HK-2 (cell line): ENCODE data around the gene MIOX.

Experiments
- DNase-seq: peaks from one replicate; pipeline ENCODE4 v3.0.0-alpha.2; 2018; ENCODE audit not compliant: unreplicated experiment

MIOX gene

DNA sequence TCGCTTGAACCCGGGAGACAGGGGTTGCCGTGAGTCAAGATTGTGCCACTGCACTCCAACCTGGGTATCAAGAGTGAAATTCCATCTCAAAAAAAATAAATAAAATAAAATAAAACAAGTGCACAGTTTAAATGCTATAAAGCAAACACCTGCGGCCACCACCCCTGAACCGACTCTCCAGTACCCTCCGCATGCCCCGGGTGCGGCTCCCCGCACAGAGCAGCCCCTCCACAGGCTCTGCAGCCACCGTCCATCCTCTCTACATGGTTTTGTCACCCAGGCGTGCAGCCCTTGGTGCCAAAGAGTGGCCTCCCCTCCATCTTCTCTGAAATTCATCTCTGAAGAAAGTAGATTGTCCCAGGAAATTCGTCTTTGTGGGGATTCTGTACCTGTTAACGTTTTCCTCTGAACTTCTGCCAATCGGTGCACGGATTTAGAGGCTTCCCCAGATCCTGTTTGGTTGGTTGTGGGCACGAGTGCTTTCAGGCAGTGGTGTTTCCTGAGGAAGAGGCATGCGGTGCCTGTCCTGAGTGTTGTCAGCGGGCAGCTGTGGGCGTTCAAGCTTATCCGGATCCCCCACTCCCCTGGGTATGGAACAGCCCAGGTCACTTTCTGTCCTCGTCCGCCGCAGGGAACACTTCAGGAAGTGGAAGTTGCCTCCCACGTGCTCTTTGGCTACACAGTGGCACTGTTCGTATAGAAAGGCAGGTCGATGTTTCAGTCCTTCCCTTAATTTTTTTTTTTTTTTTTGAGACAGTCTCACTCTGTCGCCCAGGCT, 4.1 kb downstream of the MIOX start:
- DNase-seq, result no peak

DNA sequence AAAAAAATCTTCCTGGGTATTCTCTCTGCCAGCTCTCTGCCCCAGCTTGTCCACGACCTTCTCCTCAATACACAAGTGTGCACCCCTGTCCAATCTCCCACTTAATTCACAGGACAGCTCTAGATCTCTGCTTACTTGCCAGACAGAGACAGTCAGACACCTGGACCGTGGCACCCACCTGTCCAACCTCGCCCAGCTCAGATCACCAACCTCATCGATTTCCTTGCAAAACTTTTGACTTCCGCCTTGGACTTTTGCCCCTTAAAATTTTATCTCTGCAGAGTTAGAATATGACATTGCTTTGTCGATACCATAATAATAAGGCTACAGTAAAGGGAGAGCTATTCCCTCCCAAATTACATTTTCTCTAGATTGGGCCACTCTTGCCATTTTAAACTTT, 10.4 kb downstream of the MIOX start:
- no peak for DNase-seq

DNA sequence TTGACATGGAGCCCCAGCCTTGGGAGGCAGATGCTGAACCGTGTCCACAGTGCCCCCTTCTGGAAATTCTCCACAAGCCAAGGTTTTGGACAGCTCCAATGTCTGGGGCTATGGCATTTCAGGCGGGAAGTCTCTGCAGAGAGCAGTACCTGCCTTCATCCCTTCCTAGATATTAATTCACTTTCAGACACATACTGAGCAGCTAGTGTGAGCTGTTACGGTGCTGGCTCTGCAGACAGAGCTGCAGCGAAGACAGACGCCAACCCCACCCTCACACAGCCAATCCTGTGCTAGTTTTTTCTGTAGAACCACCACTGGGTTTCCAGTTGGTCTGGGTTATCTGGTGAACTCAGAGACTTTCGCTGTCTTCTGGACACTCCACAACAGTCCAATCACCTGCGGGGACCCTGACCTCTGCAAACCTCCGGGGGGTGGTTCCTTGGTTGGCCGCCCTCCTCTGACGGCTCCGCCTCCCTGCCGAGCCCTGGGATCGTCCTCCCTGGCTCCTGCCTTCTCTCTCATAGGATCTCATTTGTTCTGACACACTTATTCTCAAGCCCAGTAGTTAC, 11.7 kb downstream of the MIOX start:
- peak; percentile 72 for DNase-seq

- DNase-seq, result no peak
Measured at GRCh38 chr22:50500452-50500851, 13.8 kb downstream of the MIOX start.

DNA sequence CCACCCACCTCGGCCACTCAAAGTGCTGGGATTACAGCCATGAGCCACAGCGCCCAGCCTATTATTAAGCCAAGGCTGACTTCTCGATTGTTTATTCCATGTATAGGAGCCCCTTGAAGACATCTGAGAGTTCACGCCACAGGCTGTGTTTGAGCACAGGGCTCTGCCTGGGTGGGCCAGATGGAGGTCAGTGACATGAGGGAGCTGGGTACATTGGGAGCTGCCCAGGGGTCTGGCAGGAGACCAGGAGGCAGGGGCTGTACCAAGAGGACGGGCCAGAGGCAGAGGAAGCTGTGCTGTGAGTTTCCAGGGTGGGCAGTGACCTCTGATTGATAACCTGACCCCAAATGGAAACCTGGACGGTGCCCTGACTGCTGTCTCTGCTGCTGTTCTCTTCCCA, 15.4 kb downstream of the MIOX start:
- DNase-seq, result no peak

DNA sequence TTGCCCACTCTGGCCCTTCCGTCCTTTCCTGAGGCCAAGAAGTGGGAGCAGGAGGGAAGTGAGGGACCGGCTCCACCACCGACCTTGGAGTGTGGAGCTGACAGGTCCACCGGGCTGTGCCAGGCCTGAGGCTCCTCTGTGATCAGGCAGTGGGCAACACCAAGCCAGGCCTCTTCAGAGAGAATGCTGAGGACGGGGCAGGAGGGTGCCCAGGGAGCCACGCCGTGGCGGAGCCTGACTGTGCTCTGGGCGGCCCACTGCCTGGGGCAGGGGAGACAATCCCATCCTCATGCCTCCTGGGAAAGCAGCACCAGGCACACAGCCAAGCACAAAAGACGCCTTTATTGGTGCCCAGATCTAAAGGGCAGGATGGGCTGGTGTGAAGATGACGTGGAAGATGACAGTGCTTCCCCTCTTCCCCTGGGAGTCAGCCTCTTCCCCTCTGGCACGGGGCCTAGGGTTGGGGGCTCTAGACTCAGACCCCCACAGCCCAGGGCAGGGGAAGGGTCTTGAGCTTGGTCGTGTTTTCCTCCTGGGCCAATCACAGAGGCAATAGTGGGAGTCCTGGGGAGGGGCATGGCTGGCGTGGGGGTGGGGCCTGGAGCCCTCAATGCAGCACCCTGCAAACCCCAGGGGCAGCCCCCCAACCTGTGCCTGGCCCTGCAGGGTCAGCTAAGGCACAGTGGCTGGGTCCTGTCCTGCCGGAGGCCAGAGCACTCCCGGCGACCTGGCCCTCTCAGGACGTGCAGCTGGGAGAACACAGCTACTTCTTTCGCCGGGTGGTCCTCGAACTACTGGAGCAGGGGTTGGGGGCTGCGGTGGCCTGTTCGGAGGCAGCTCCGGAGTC, 16.2 kb downstream of the MIOX start:
- DNase-seq, result no peak

DNA sequence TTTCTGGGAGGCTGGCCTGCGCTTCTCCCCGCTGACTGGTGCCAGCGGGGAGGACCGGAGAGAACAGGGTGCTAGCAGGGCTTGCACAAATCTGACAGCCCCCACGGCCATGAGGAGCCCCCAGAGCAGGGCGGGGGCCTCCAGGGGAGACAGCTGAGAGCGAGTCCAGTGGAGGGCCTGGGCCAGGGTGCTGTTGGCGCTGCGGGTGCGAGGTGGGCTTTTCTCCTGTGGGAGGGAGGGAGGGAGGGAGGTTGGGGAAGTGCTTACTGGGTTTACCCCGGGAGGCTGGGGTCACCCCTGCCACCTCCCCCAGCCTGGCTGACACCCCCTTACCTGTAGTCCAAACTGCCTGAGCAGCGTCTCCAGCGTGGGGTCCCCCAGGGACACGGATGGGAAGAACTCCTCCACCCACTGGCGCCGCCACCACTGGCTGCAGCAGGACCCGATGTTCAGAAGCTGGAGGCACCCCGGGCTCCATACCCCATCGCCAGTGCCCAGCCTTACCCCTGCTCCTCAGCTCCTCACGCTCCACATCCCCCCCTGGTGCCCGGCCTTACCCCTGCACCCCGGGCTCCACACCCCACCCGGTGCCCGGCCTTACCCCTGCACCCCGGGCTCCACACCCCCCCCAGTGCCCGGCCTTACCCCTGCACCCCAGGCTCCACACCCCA, 17.0 kb downstream of the MIOX start:
- DNase-seq, result no peak

GRCh38 chr22:50504369-50505211, 17.9 kb downstream of the MIOX start:
- DNase-seq, result no peak

- DNase-seq, result no peak
Measured at GRCh38 chr22:50505276-50505775, 18.7 kb downstream of the MIOX start.

GRCh38 chr22:50505776-50506610, 19.3 kb downstream of the MIOX start:
- DNase-seq, result no peak

DNA sequence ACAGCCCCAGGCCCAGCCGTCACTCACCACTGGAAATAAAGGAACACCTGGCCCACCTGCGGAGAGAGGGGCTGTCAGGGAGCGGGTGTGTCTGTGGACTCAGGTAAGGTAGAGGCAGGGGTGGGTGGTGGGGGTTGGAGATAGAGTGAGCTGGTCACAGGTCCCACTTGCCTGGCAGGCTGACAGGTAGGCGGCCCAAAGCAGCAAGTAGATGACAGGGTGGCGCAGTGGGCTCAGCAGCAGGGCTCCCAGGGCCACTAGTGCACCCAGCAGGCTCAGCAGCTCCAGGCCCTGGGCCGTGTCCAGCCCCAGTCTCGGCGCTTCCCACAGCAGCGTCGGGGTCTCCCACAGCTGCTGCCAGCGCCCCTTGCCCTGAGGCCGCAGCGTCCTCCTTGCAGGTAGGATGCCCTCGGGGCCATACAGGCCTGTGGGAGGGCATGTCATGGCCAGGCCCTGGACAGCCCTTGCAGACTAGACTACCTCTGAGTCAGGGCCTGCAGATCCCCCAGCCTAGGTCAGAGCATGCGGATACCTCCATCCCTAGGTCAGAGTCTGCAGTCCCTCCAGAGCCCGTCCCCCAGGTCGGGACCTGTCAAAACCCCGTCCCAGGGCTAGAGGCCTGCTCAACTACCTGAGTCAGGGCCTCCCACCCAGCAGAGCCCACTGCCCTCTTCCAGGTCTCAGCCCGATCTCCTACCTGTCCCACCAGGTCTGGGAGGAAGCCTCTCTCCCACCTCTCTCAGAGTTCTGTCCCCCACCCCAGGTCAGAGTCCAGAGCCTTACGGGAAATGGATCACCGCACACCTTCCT, 20.2 kb downstream of the MIOX start:
- no peak for DNase-seq

- no peak for DNase-seq
Measured at GRCh38 chr22:50507421-50507990, 20.8 kb downstream of the MIOX start, which contains the start of gene LMF2. Gene LMF2 (minus strand): TSS chr22:50507702. CDS start chr22:50507675, 27 bp downstream.

- peak; percentile 98 for DNase-seq
Measured at GRCh38 chr22:50507991-50508884, 21.6 kb downstream of the MIOX start, which contains the start of gene NCAPH2. Gene NCAPH2 (plus strand): TSS chr22:50508224. CDS start chr22:50508338, 114 bp downstream.

GRCh38 chr22:50508897-50509296, 22.2 kb downstream of the MIOX start:
- DNase-seq, result no peak

DNA sequence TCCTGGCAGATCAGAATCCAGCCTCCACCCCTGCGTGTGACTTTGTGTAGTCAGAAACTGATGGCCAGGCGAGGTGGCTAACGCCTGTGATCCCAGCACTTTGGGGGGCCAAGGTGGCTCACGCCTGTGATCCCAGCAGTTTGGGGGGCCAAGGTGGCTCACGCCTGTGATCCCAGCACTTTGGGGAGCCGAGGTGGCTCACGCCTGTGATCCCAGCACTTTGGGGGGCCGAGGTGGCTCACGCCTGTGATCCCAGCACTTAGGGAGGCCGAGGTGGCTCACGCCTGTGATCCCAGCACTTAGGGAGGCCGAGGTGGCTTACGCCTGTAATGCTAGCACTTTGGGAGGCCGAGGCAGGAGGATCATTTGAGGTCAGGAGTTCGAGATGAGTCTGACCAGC, 26.5 kb downstream of the MIOX start:
- DNase-seq, result no peak

- DNase-seq, result no peak
Measured at GRCh38 chr22:50516068-50516467, 29.4 kb downstream of the MIOX start.

GRCh38 chr22:50516891-50517290, 30.2 kb downstream of the MIOX start:
- DNase-seq, result no peak
